Large intestine (tissue), 3 donors: ENCODE data around the gene CELF2. TPM values are rescaled to one million over a fixed set of nuclear protein-coding genes. Genes with fewer than 3 reads are reported as not detected.

Experiments
- DNase-seq, 2 donors: peaks; one replicate each; pipeline versions ENCODE4 v3.0.0 to v3.0.0-alpha.2; 2013
- H3K27ac ChIP-seq: one replicate; pipeline ENCODE4 v1.5.1; 2013; ENCODE audit warnings: low read length
- H3K27me3 ChIP-seq: 2 replicates; pipeline ENCODE4 v1.6.1; 2013; ENCODE audit warnings: low read length; ENCODE audit not compliant: control insufficient read depth, insufficient read depth
- H3K36me3 ChIP-seq: 2 replicates; pipeline ENCODE4 v1.6.1; 2013; ENCODE audit warnings: low read length; ENCODE audit not compliant: control insufficient read depth, insufficient read depth
- H3K4me1 ChIP-seq: one replicate; pipeline ENCODE4 v1.6.1; 2013; ENCODE audit warnings: low read length; ENCODE audit not compliant: control insufficient read depth, insufficient read depth
- H3K4me3 ChIP-seq: one replicate; pipeline ENCODE4 v1.5.1; 2013; ENCODE audit warnings: low read length
- H3K9me3 ChIP-seq: one replicate; pipeline ENCODE4 v1.6.1; 2013; ENCODE audit warnings: mild to moderate bottlenecking, low read depth, low read length, moderate library complexity; ENCODE audit not compliant: control insufficient read depth
- WGBS: methylation state at CpG from one replicate; pipeline ENCODE4 v1.1.5; 2013; ENCODE audit warnings: low lambda C conversion rate; ENCODE audit not compliant: insufficient coverage; 5-methylcytosine and 5-hydroxymethylcytosine counted together
- polyA plus RNA-seq: library from polyadenylated mRNA; unstranded; fragments of 120-200 nt; gene quantifications from one replicate; pipeline ENCODE4 v1.2.1, GENCODE V29; 2013

Gene CELF2
- polyA plus RNA-seq, 1 donor: 14.9 TPM

DNA sequence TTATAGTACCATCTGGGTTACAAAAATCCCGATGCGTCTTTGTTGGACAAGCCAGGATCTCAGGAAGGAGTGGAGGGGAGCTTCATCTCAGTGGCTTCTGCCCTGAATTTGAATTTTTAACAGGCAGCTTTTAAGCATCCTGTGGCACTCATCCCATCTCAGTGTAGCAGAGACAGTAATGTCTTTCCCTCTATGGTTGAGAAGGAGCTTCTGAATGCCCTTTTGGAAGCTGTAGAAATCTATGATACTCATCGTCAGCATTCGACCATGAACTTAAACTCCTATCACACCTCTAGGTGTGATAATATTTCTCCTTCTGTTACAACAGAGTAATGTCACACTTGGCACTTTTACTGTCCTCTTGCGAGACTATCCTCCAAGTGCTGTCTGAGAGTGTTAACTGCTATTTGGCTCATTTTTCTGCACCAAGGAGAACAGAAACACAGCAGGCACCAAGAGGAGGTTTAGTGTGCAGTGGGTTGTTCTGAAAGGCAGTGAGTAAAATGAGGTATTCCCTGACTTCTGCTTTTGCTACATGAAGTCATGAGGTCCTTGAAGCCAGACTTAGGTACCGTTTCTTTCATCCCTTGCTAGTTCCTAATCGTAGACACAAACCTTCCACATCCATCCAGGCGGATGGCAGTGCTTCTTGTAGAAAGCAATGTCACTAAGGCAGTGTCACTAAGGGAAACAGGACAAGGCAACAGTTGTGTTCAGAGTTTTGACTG, 177.4 kb downstream of the CELF2 start:
- Histone ChIP-seq H3K27me3 (no peaks in the 10 kb centered on the region), H3K4me1 (no peaks in the 10 kb centered on the region), H3K9me3 (no peaks in the 10 kb centered on the region), H3K4me3 (no peak overlapping the region), H3K36me3 (no peaks in the 10 kb centered on the region), H3K27ac (no peak overlapping the region)
- DNase-seq: no peak
- WGBS: 100% methylated on average over 1 of the region's 8 CpGs

DNA sequence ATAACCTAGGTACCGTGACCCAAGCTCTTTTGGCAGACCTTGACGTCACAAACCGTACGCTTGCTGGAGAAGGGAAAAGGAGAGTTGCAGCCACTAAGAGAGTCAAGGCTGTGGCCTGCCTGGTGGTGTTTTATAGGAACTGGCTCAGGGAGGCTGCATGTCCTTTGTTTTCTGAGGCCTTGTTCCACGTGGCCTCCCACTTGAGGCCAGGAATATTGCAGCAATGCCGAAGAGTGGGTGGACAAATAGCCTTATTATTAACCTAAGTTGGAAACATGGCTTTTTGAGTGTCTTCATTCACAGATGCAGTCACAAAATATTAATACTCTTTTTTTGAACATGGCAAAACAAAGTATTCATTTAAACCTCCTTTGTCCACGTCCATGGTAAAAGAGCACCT, 178.0 kb downstream of the CELF2 start:
- H3K27ac ChIP-seq: no peak overlapping the region
- H3K27me3 ChIP-seq: no peaks in the 10 kb centered on the region
- no peak overlapping the region for H3K4me3 ChIP-seq
- H3K4me1 ChIP-seq: no peaks in the 10 kb centered on the region
- no peak for DNase-seq
- no peaks in the 10 kb centered on the region for H3K36me3 ChIP-seq
- 100% methylated on average over 1 of the region's 7 CpGs for WGBS
- no peaks in the 10 kb centered on the region for H3K9me3 ChIP-seq

DNA sequence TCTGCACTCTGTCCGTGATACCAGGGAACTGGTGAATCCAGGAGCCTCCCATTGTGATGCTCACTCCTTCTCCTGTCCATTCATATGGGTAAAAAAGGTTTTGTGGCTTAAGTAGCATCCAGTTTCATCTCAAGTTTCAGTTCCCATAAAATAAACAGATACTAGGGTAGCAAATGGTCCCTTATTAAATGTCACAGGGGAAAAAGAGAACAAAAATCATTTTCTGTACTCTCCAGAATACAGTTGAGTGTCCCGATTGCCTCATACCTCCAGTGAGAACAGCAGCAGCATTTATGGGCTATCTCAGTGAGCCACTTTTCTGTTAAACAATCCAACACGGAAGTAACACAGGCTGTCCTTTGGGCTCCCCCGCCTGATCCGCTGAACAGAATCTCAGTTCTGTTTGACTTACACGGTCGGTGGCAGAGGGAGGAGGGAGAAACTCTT, 179.6 kb downstream of the CELF2 start:
- Histone ChIP-seq H3K4me1 (no peaks in the 10 kb centered on the region), H3K27ac (no peak overlapping the region), H3K9me3 (no peaks in the 10 kb centered on the region), H3K4me3 (no peak overlapping the region), H3K27me3 (no peaks in the 10 kb centered on the region), H3K36me3 (no peaks in the 10 kb centered on the region)
- peak in 1 of 2 donors; percentile 41 for DNase-seq
- WGBS: no CpG with 5 or more reads among the region's 7 CpGs

DNA sequence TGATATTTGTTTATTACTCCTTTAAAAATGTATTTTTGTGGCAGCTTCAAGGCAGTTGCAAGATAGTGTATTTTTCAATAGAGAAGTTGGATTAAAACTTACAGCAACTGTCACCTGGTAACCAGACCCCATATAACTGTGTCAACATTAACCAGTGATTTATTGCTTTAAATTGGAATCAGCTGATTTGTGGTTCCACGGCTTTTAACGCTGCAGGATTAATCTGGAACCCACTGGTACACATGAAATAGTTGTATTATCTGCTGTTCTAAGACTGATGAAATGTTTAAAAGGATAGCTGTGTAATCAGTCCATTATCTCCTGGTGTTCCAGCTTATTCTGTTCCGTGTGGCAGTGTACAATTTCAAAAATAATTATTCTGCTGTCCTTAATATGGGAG, 180.2 kb downstream of the CELF2 start:
- no CpG with 5 or more reads among the region's 3 CpGs for WGBS
- Histone ChIP-seq H3K4me3 (no peak overlapping the region), H3K36me3 (no peaks in the 10 kb centered on the region), H3K27ac (no peak overlapping the region), H3K9me3 (no peaks in the 10 kb centered on the region), H3K4me1 (no peaks in the 10 kb centered on the region), H3K27me3 (no peaks in the 10 kb centered on the region)
- DNase-seq: peak in 1 of 2 donors; percentile 27

DNA sequence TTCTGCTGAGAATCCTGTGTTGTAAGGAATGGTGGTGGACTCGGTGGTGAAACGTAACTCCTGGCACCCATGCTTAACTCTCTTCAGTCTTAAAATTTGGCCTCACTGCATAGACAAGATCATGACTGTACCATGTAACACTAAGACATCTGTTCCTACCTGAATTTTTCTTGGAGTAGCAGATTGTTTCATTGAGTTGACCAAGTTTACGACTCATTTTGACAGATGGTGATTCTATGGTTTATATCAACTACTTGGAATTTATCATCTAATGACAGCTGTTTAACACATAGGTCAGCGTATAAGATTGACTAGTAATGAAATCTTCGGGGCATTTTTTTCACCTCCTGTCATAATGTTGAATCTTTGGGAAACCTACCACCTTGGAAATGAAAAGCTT, 184.2 kb downstream of the CELF2 start:
- no peak overlapping the region for H3K4me3 ChIP-seq
- DNase-seq: no peak
- H3K9me3 ChIP-seq: no peaks in the 10 kb centered on the region
- WGBS: no CpG with 5 or more reads among the region's 5 CpGs
- no peaks in the 10 kb centered on the region for H3K27me3 ChIP-seq
- no peaks in the 10 kb centered on the region for H3K36me3 ChIP-seq
- no peak overlapping the region for H3K27ac ChIP-seq
- no peaks in the 10 kb centered on the region for H3K4me1 ChIP-seq

DNA sequence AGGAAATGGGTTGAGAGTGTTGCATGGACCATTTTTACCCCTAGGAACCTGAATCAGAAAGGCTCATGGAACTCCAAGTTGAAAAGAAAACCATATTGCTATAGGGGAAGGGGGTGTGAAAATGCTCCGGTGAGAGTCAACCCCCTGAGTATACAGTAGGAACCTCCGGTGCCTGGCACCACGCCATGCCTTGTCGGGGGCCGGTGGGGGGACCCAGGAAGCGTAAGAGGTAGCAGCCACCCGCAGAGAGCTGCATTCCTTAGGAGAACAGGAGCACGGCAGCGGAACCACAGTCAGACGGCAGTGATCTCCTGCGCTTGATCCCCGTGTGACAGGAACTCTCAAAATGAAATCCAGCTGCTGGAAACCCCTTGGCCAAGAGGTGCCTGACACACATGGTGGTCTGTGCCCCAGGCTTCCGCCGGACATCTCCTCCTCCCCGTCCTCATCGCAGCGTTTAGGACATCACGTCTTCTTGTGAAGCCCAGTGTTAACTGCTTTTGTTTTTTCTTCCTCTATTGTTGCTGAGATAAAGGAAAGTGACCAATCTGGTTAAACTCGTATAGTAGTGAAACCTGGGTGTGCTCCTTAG, 186.8 kb downstream of the CELF2 start:
- no CpG with 5 or more reads among the region's 19 CpGs for whole genome bisulfite sequencing
- Histone ChIP-seq H3K9me3 (no peaks in the 10 kb centered on the region), H3K36me3 (no peaks in the 10 kb centered on the region), H3K27me3 (no peaks in the 10 kb centered on the region), H3K4me1 (no peaks in the 10 kb centered on the region), H3K27ac (no peak overlapping the region), H3K4me3 (no peak overlapping the region)
- no peak for DNase-seq

DNA sequence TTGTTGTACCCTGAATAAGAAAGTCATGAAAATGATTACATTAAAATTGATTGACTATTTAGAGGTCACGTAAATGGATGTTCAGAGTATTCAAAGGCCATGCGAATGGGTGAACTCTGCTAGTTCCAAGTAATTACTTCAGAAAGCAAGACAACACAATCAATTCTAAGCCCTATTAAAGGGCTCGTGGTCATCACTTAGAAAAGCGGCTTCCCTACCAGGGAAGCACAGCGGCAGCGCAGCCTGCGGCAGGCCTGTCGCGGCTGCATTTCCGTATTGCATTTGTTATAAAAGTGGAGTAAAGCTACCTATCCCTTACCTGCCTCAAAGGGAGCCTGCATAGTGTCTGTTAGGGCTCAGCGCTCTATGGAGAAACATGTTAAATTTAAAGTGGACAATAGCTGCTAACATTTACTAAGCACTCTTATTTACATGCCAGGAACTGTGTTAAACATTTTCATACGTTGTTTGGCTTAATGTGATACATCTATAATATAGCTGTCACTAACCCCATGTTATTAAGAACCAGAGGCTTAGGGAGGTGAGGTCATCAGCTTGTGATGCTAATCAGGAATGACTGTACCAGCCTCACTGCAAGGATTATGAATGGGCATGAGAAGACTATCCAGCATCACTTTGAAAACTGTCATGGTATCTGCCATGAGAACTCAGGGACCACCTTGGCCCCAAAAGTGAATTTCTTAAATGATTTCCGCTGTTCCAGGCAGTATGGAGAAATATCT, 187.5 kb downstream of the CELF2 start:
- Histone ChIP-seq H3K4me3 (no peak overlapping the region), H3K4me1 (no peaks in the 10 kb centered on the region), H3K36me3 (no peaks in the 10 kb centered on the region), H3K9me3 (no peaks in the 10 kb centered on the region), H3K27ac (no peak overlapping the region), H3K27me3 (no peaks in the 10 kb centered on the region)
- whole genome bisulfite sequencing: no CpG with 5 or more reads among the region's 13 CpGs
- DNase-seq: no peak

DNA sequence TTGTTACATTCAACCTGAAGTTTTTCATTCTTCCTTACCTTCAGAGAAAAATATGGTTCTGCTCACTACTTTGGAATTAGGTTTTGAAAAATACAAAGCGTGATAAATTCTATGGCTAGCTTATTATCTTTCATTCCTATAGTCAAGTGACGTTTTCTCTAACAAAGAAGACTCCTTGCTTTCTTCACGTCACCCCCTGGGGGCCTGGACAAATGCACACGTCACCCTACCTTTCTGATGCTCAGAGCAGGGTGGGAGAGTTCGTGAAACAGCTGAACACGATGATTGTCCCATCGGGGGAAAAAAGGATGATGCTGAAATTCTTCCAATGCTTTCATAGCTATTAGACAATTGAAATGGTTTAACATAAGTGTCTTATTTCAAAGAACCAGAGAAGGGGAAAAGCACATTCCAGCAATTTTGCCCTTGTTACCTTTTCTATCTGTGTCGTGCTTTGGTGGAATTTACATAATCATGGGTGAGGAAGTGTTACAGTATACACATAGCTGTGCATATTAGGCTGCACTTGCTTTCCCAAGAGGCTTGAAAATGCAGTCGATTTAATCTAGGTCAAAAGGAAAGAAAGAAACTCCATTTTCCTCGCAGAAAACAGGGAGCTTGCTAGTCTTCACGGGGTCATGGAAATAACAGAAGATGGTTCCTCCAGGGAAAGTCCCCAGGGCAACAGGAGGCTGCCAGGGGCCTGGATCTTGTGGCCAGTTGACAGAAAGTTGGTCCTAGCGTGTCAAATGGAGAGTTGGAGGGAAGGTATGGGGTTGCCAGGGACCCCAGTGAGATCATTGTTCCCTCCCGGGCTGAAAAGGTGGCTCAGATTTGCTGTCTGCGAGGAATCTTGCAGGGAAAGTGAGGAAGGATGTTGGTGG, 189.2 kb downstream of the CELF2 start:
- no peaks in the 10 kb centered on the region for H3K36me3 ChIP-seq
- H3K4me1 ChIP-seq: no peaks in the 10 kb centered on the region
- WGBS: 100% methylated on average over 1 of the region's 14 CpGs
- no peak overlapping the region for H3K27ac ChIP-seq
- no peak for DNase-seq
- no peak overlapping the region for H3K4me3 ChIP-seq
- no peaks in the 10 kb centered on the region for H3K27me3 ChIP-seq
- H3K9me3 ChIP-seq: no peaks in the 10 kb centered on the region

DNA sequence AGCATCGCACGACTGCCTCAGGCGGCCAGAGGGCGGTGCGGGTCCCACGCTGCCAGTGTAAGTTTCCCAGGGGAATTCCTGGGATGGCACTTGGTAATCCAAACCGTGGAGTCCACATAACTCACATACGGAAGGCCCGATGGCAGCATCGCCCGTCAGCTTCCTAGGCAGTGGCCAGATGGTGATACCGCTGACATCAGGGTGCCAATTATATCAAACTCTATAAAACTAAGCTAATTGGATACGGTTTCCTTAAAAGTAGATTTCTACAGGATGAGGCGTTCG, 189.8 kb downstream of the CELF2 start:
- H3K4me3 ChIP-seq: no peak overlapping the region
- WGBS: 100% methylated on average over 3 of the region's 15 CpGs

DNA sequence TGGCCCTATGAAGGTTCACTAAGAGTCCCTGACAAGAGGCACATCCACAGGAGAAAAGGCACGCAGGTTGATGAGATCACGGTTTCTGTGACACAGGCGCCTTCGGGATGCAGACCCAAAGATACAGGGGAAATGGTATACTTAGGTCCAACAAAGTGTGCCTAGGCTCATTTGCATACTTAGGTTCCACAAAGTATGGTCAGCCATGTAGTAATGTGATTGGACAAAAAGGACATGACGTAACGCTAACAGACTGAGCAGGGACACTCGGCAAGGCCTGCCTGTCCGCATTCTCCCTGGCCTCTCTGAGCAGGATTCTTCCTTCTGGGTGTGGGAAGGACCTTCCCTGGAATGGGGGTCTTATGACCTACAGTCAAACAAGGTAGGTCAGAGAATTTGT, 190.6 kb downstream of the CELF2 start:
- Histone ChIP-seq H3K27ac (no peak overlapping the region), H3K9me3 (no peaks in the 10 kb centered on the region), H3K4me3 (no peak overlapping the region), H3K36me3 (no peaks in the 10 kb centered on the region), H3K4me1 (no peaks in the 10 kb centered on the region), H3K27me3 (no peaks in the 10 kb centered on the region)
- no peak for DNase-seq
- no CpG with 5 or more reads among the region's 8 CpGs for WGBS

More for the DNA sequence above, 189.8 kb downstream of the CELF2 start:
- Histone ChIP-seq H3K27me3 (no peaks in the 10 kb centered on the region), H3K4me1 (no peaks in the 10 kb centered on the region), H3K36me3 (no peaks in the 10 kb centered on the region), H3K9me3 (no peaks in the 10 kb centered on the region), H3K27ac (no peak overlapping the region)
- no peak for DNase-seq
